Ovary (tissue), 9 donors: ENCODE measurements around the gene ZNF699. TPM values are rescaled to one million over a fixed set of nuclear protein-coding genes. Genes with fewer than 3 reads are reported as not detected.

Experiments
- DNase-seq, 5 donors: peaks; one replicate each; pipeline ENCODE4 v3.0.0-alpha.2; 2019 to 2020
- H3K27ac ChIP-seq, 2 donors: fragments of 200-600 bp; one replicate each; pipeline versions ENCODE4 v1.5.1 to v1.8.0; 2019 to 2022
- H3K27me3 ChIP-seq: fragments of 200-600 bp; one replicate; pipeline ENCODE4 v1.8.0; 2022
- H3K36me3 ChIP-seq: fragments of 200-600 bp; sonication (generic); one replicate; pipeline ENCODE4 v1.5.1; 2019
- H3K4me1 ChIP-seq: one replicate; pipeline ENCODE4 v1.8.1; 2013; ENCODE audit warnings: mild to moderate bottlenecking, moderate library complexity; ENCODE audit not compliant: insufficient read depth
- H3K4me3 ChIP-seq: fragments of 200-600 bp; sonication (generic); one replicate; pipeline ENCODE4 v1.5.1; 2017
- H3K9me3 ChIP-seq, 2 donors: fragments of 200-600 bp in 1 of 2; sonication (generic) in 1 of 2; one replicate each; pipeline versions ENCODE4 v1.5.1 to v1.8.1; 2013 to 2019; ENCODE audit warnings: mild to moderate bottlenecking in 1 of 2, moderate library complexity in 1 of 2
- EP300 ChIP-seq: sonication (generic); formaldehyde crosslinking; IDR thresholded peaks from one replicate; pipeline ENCODE4 v1.6.1; 2017; ENCODE audit warnings: antibody characterized with exemption
- POLR2A ChIP-seq: fragments of 450-650 bp; IDR thresholded peaks from one replicate; pipeline ENCODE4 v1.6.1; 2017; ENCODE audit warnings: antibody characterized with exemption, mild to moderate bottlenecking, moderate library complexity
- WGBS, 3 donors: extraction: QIAGEN DNeasy Blood & Tissue Kit in 1 of 3; methylation state at CpG; one replicate each; pipeline versions ENCODE4 v1.1.5 to v1.1.7; 2013 to 2017; 5-methylcytosine and 5-hydroxymethylcytosine counted together
- intact Hi-C, 4 donors: fragments of 100-400 bp; cut with DNase I; formaldehyde crosslinking; loops; one replicate each; pipeline versions ENCODE4 v1.11.0 to v1.15.1; 2022 to 2023
- polyA plus RNA-seq, 2 donors: library from polyadenylated mRNA; stranded (reverse); fragments of 200-250 nt in 1 of 2; fragments of 350-450 nt in 1 of 2; fragmentation: Illumina TruSeq in 1 of 2; extraction: RNeasy Lipid Tissue Mini Kit (QIAGEN cat#74804) in 1 of 2; gene quantifications; one replicate each; pipeline ENCODE4 v1.2.3, GENCODE V29; 2013 to 2014
- total RNA-seq, 7 donors: library from RNA; depleted of rRNA in 2 of 7; stranded (reverse); fragments of >200 nt in 2 of 7; fragmentation: NEBNext Ultra II Directional in 3 of 7; extraction: Animal tissue kit (Norgen Biotek cat#: 25700) in 3 of 7; gene quantifications; one replicate each; pipeline versions ENCODE4 v1.1.0 to v1.2.4, GENCODE V29; 2016 to 2023
- TF ChIP-seq, protein P1 (sequence below), 3 donors: fragments of 450-650 bp in 2 of 3; fragments of 200-600 bp in 1 of 3; IDR thresholded peaks; one replicate each; pipeline versions ENCODE4 v1.5.1 to v1.8.0; 2016 to 2022; ENCODE audit warnings: antibody characterized with exemption in 3 of 3, mild to moderate bottlenecking in 1 of 3
- donor health status: DM: no; HTN: no; CAD: no; lungs with moderate emphysema.
- donor health status: DM: no; HTN: no; CAD: no.
- donor health status: Bipolar disorder and iron deficiency.
- donor health status: DM: yes; HTN: yes; CAD: no.
- donor health status: DM: no; HTN: no; CAD: no.
- donor health status: DM: yes; HTN: yes; CAD: no.

The ZNF699 gene
- total and polyA plus RNA-seq, 9 donors = 3.6 to 31.2 (median 11.3) TPM

DNA sequence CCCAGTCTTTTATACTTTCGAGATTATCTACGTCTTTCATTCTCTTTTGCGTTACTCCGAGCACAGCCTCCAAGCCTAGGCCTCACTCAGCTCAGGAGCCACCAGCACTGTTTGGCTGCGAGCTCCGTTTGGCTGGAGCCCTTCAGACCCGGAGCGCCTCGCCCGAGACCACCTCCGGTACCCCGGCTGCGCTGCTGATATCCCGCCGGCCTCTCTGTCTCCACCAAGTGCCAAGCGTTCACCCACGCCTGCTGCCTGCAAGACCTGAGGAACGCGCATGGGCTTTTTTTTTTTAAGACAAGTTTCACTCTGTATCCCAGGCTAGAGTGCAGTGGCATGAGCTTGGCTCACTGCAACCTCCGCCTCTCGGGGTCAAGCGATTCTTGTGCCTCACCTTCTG, 39.0 kb upstream of the ZNF699 start:
- H3K36me3 ChIP-seq = no peaks in the 10 kb centered on the region
- TF ChIP-seq POLR2A (no peak), EP300 (no peak)
- TF ChIP-seq, protein P1, sequence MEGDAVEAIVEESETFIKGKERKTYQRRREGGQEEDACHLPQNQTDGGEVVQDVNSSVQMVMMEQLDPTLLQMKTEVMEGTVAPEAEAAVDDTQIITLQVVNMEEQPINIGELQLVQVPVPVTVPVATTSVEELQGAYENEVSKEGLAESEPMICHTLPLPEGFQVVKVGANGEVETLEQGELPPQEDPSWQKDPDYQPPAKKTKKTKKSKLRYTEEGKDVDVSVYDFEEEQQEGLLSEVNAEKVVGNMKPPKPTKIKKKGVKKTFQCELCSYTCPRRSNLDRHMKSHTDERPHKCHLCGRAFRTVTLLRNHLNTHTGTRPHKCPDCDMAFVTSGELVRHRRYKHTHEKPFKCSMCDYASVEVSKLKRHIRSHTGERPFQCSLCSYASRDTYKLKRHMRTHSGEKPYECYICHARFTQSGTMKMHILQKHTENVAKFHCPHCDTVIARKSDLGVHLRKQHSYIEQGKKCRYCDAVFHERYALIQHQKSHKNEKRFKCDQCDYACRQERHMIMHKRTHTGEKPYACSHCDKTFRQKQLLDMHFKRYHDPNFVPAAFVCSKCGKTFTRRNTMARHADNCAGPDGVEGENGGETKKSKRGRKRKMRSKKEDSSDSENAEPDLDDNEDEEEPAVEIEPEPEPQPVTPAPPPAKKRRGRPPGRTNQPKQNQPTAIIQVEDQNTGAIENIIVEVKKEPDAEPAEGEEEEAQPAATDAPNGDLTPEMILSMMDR (IDR thresholded peaks at IDR 0.05) = no peak

DNA sequence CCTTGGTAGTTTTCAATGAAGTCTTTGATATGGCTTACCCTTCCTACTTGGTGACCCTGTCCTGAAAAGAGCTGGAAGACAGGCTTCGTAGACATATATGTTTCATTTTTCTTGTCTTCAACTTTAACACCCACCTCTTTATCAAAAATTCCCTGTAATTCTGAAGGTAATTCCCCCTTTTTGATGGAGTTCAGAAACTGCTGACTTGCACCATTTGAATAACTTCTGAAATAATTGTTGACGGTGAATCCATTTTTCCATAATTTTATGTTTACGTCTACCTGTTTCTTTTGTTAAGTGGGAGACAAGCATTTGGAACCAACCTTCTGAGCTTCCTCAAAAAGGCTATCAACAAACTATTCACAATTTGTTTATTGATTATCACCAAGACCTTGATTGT, 38.6 kb upstream of the ZNF699 start:
- Histone ChIP-seq H3K36me3 (no peaks in the 10 kb centered on the region), H3K27ac (no peak overlapping the region), H3K9me3 (peaks cover 16 to 53% of the 10 kb centered on the region in 2 donors), H3K4me1 (no peaks in the 10 kb centered on the region), H3K27me3 (no peaks in the 10 kb centered on the region), H3K4me3 (no peak overlapping the region)
- WGBS, 3 donors = 97 to 99% (median 99%) methylated on average over 3 of the region's 3 CpGs
- DNase-seq = no peak
- intact Hi-C loops = loop anchor here in 1 of 4 donors (10.0 kb wide), 1 partner anchor 53 kb away; no protein-coding TSS in a partner anchor
- TF ChIP-seq EP300 (no peak), POLR2A (no peak)
- TF ChIP-seq, protein P1 (IDR thresholded peaks at IDR 0.05) = no peak

More for the DNA sequence above, 39.0 kb upstream of the ZNF699 start:
- no peak overlapping the region for H3K4me3 ChIP-seq
- H3K4me1 ChIP-seq = no peaks in the 10 kb centered on the region
- no peaks in the 10 kb centered on the region for H3K27me3 ChIP-seq
- H3K9me3 ChIP-seq = peaks cover 16 to 51% of the 10 kb centered on the region in 2 donors
- no peak for DNase-seq
- 98 to 99% (median 98%) methylated on average over 22 of the region's 22 CpGs for WGBS, 3 donors
- intact Hi-C loops = loop anchor here in 1 of 4 donors (10.0 kb wide), 1 partner anchor 54 kb away; no protein-coding TSS in a partner anchor
- H3K27ac ChIP-seq = no peak overlapping the region

DNA sequence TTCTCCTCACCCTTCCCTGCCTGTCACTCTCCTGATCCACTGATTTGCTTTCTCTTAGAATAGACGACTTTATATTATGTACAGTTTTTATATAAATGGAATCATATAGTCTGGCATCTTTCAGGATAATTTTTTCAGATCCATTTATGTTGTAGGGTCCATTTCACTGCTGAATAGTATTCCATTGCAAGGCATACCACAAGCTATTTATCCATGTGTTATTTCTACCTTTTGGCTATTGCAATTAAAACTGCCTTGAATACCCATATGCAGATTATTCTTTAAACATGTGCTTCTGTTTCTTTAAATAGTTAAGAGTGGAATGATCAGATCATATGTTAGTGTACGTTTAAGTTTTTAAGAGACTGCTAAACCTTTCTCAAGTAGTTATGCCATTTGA, 35.4 kb upstream of the ZNF699 start:
- peaks cover 24 to 65% of the 10 kb centered on the region in 2 donors for H3K9me3 ChIP-seq
- intact Hi-C loops = loop anchor here in 1 of 4 donors (10.0 kb wide), 1 partner anchor 50 kb away; no protein-coding TSS in a partner anchor

DNA sequence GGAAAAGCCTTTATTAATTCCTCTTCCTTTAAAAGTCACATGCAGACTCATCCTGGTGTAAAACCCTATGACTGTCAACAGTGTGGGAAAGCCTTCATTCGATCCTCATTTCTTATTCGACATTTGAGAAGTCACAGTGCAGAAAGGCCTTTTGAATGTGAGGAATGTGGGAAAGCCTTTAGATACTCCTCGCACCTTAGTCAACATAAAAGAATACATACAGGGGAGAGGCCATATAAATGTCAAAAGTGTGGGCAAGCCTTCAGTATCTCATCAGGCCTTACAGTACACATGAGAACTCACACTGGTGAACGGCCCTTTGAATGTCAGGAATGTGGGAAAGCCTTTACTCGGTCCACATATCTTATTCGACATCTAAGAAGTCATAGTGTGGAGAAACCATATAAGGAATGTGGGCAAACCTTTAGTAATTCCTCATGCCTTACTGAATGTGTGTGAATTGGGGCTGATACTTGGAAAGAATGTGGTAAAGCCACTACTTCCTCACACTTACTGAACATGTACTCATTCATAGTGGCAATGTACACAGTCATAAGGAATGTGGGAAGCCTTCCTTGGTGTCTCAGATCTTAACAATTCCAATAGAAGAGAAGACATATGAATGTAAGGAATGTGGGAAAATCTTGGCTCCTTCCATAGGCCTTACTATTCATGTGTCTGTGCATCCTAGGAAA, 33.1 kb upstream of the ZNF699 start:
- intact Hi-C loops = loop anchor here in 1 of 4 donors (10.0 kb wide), 1 partner anchor 48 kb away; no protein-coding TSS in a partner anchor
- no peak overlapping the region for H3K27ac ChIP-seq
- no peaks in the 10 kb centered on the region for H3K4me1 ChIP-seq
- DNase-seq = no peak
- TF ChIP-seq, protein P1 (IDR thresholded peaks at IDR 0.05) = no peak
- TF ChIP-seq POLR2A (no peak), EP300 (no peak)
- H3K36me3 ChIP-seq = peaks cover 4% of the 10 kb centered on the region
- H3K27me3 ChIP-seq = no peaks in the 10 kb centered on the region
- 96 to 98% (median 97%) methylated on average over 6 of the region's 6 CpGs for WGBS, 3 donors
- no peak overlapping the region for H3K4me3 ChIP-seq
- H3K9me3 ChIP-seq = peaks cover 24 to 69% of the 10 kb centered on the region in 2 donors

More for the DNA sequence above, 35.4 kb upstream of the ZNF699 start:
- no peak for TF ChIP-seq POLR2A
- TF ChIP-seq, protein P1 (IDR thresholded peaks at IDR 0.05) = no peak
- no peak for TF ChIP-seq EP300
- no peak for DNase-seq
- WGBS, 3 donors = 95 to 96% (median 96%) methylated on average over 2 of the region's 2 CpGs
- H3K27me3 ChIP-seq = no peaks in the 10 kb centered on the region
- H3K27ac ChIP-seq = no peak overlapping the region
- H3K4me1 ChIP-seq = no peaks in the 10 kb centered on the region
- H3K4me3 ChIP-seq = no peak overlapping the region
- peaks cover 4% of the 10 kb centered on the region for H3K36me3 ChIP-seq
